Endothelial cell of umbilical vein (primary cell): ENCODE data around the gene INKA2. TPM values are rescaled to one million over a fixed set of nuclear protein-coding genes. Genes with fewer than 3 reads are reported as not detected.

Source experiments
- BruUV-seq: library from RNA; stranded (reverse); fragments of 400-500 nt; replicated peaks from 2 replicates; lab custom pipeline; 2021; lab: Mats Ljungman, UMichigan
- CTCF ChIA-PET: fragments of 300-600, 350-600 bp; sonication (Branson Sonifier 250); formaldehyde crosslinking; loops from one replicate; lab custom pipeline; 2021; ENCODE audit warnings: antibody characterized with exemption, inconsistent platforms; lab: Charles Lee
- POLR2A ChIA-PET: fragments of 300-600, 350-600 bp; sonication (Branson Sonifier 250); formaldehyde crosslinking; loops from one replicate; lab custom pipeline; 2021; ENCODE audit warnings: antibody characterized with exemption, inconsistent platforms; lab: Charles Lee
- DNase-seq: peaks from one replicate; pipeline ENCODE4 v3.0.0-alpha.2; 2011; ENCODE audit warnings: low read depth, low spot score
- FAIRE-seq: peaks from 2 replicates; lab custom pipeline; 2011; peaks lifted over from hg19 to GRCh38; lab: Jason Lieb, UNC
- H2AFZ ChIP-seq: 2 replicates; pipeline ENCODE4 v1.6.0; 2012; ENCODE audit warnings: low read depth, low read length, control low read depth, inconsistent platforms
- H3K27ac ChIP-seq: 2 replicates; pipeline ENCODE4 v1.5.1; 2011; ENCODE audit warnings: low read depth, mild to moderate bottlenecking, control low read depth, low read length, moderate library complexity; ENCODE audit not compliant: insufficient read depth
- H3K27me3 ChIP-seq, 2 experiments: 2 replicates each; pipeline versions ENCODE4 v1.6.0 to v1.6.1; 2011; ENCODE audit warnings: low read length in 2 of 2, mixed read lengths in 1 of 2; ENCODE audit not compliant: control insufficient read depth in 2 of 2, insufficient read depth in 2 of 2
- H3K36me3 ChIP-seq, 2 experiments: 2 replicates in 1 of 2; 3 replicates in 1 of 2; pipeline ENCODE4 v1.5.1; 2011; ENCODE audit warnings: low read length in 2 of 2, mild to moderate bottlenecking in 1 of 2, moderate library complexity in 1 of 2; ENCODE audit not compliant: control insufficient read depth in 2 of 2, insufficient read depth in 2 of 2; ENCODE audit errors: extremely low read depth in 1 of 2
- H3K4me1 ChIP-seq: 3 replicates; pipeline ENCODE4 v1.5.1; 2011; ENCODE audit warnings: mild to moderate bottlenecking, low read length; ENCODE audit not compliant: control insufficient read depth, insufficient read depth; ENCODE audit errors: extremely low read depth
- H3K4me2 ChIP-seq: 2 replicates; pipeline ENCODE4 v1.6.1; 2011; ENCODE audit warnings: low read length, control low read depth, mixed read lengths; ENCODE audit not compliant: insufficient read depth
- H3K4me3 ChIP-seq, 3 experiments: fragments of 200-600 bp in 1 of 3; sonication (generic), shearing (Covaris generic) in 1 of 3; replicated peaks in 1 of 3; 2 replicates each; pipeline ENCODE4 v1.5.1; 2011 to 2016; ENCODE audit warnings: control low read depth in 3 of 3, low read length in 3 of 3, mild to moderate bottlenecking in 2 of 3, inconsistent platforms in 1 of 3, low read depth in 1 of 3, moderate library complexity in 1 of 3; ENCODE audit not compliant: insufficient read depth in 1 of 3
- H3K79me2 ChIP-seq: 2 replicates; pipeline ENCODE4 v1.6.0; 2012; ENCODE audit warnings: low read length, inconsistent platforms; ENCODE audit not compliant: control insufficient read depth, insufficient read depth
- H3K9ac ChIP-seq: replicated peaks from 2 replicates; pipeline ENCODE3; 2011; ENCODE audit warnings: low read length, control low read depth; ENCODE audit not compliant: insufficient read depth; ENCODE audit errors: extremely low read depth
- H3K9me1 ChIP-seq: replicated peaks from 3 replicates; pipeline ENCODE4 v1.6.0; 2011; ENCODE audit warnings: mild to moderate bottlenecking, low read length; ENCODE audit not compliant: control insufficient read depth, insufficient read depth; ENCODE audit errors: extremely low read depth
- H3K9me3 ChIP-seq: replicated peaks from 2 replicates; pipeline ENCODE4 v1.5.1; 2012; ENCODE audit warnings: low read length, inconsistent platforms; ENCODE audit not compliant: control insufficient read depth, insufficient read depth
- H4K20me1 ChIP-seq: replicated peaks from 2 replicates; pipeline ENCODE3; 2011; ENCODE audit warnings: mild to moderate bottlenecking, low read length; ENCODE audit not compliant: control insufficient read depth, insufficient read depth; ENCODE audit errors: extremely low read depth
- CTCF ChIP-seq, 2 donors: IDR thresholded peaks; 1 replicate in 1 of 2; 2 replicates in 1 of 2; pipeline ENCODE4 v1.5.1; 2011; ENCODE audit warnings: low read length in 2 of 2, mild to moderate bottlenecking in 2 of 2, moderate library complexity in 2 of 2, control low read depth in 1 of 2, inconsistent platforms in 1 of 2, low read depth in 1 of 2; ENCODE audit not compliant: insufficient read depth in 1 of 2; ENCODE audit errors: extremely low read depth in 1 of 2
- EZH2 ChIP-seq: IDR thresholded peaks from 2 replicates; pipeline ENCODE4 v1.6.1; 2012; ENCODE audit warnings: borderline replicate concordance, low read depth, mild to moderate bottlenecking, moderate library complexity, low read length, inconsistent platforms; ENCODE audit not compliant: severe bottlenecking
- FOS ChIP-seq: IDR thresholded peaks from 2 replicates; pipeline ENCODE4 v1.6.1; 2011; ENCODE audit warnings: mild to moderate bottlenecking, low read length, moderate library complexity, borderline replicate concordance; ENCODE audit not compliant: insufficient read depth
- GATA2 ChIP-seq: IDR thresholded peaks from 2 replicates; pipeline ENCODE4 v1.7.0; 2011; ENCODE audit warnings: low read depth, mild to moderate bottlenecking, moderate library complexity, mixed read lengths, low read length; ENCODE audit not compliant: insufficient read length, insufficient read depth
- JUN ChIP-seq: IDR thresholded peaks from 2 replicates; pipeline ENCODE4 v1.6.1; 2011; ENCODE audit warnings: borderline replicate concordance, low read depth; ENCODE audit not compliant: insufficient read length, insufficient read depth
- MAX ChIP-seq: IDR thresholded peaks from 2 replicates; pipeline ENCODE4 v1.6.1; 2011; ENCODE audit not compliant: insufficient read depth, insufficient read length
- MYC ChIP-seq: IDR thresholded peaks from one replicate; pipeline ENCODE4 v1.6.1; 2011; ENCODE audit warnings: mild to moderate bottlenecking, low read depth, low read length
- POLR2A ChIP-seq: IDR thresholded peaks from 2 replicates; pipeline ENCODE4 v1.6.1; 2012; ENCODE audit warnings: low read depth, mild to moderate bottlenecking, control low read depth, low read length
- POLR2AphosphoS5 ChIP-seq: IDR thresholded peaks from 2 replicates; pipeline ENCODE4 v1.6.1; 2012; ENCODE audit warnings: low read depth, mild to moderate bottlenecking, control low read depth, low read length, moderate library complexity; ENCODE audit not compliant: insufficient read depth
- dilution Hi-C: fragments of 300-500 bp; cut with MboI; formaldehyde crosslinking; loops from one replicate; pipeline ENCODE4 v1.15.0; 2019; ENCODE audit warnings: low sequenced_read_pairs; ENCODE audit not compliant: extremely low pct_ligation_motif_present
- intact Hi-C: fragments of 100-400 bp; cut with micrococcal nuclease; formaldehyde crosslinking; loops from one replicate; pipeline ENCODE4 v1.10.0; 2022
- polyA plus RNA-seq, 4 experiments: library from polyadenylated mRNA; depleted of rRNA in 3 of 4; stranded (reverse) in 3 of 4; unstranded in 1 of 4; fragments of >200 nt; gene quantifications; 2 replicates each; pipeline versions ENCODE4 v1.2.1 to v1.2.3, GENCODE V29; 2011 to 2012; ENCODE audit warnings: missing spikeins in 1 of 4
- total RNA-seq: library from RNA; stranded (reverse); gene quantifications from 2 replicates; pipeline ENCODE4 v1.2.3, GENCODE V29; 2021

The INKA2 gene
- total and polyA plus RNA-seq, 2 donors (not counting 3 experiments of a cell fraction or from before 2014, with no cell fraction given) = 2.4 to 7.8 TPM

- Histone ChIP-seq H3K9me3 (no peaks in the 10 kb centered on the region), H3K9me1 (peaks cover 2% of the 10 kb centered on the region), H3K9ac (no peak overlapping the region), H3K27ac (no peak overlapping the region), H3K4me3 (no peak overlapping the region), H3K4me2 (no peak overlapping the region), H4K20me1 (no peaks in the 10 kb centered on the region), H2AFZ (no peak overlapping the region), H3K27me3 (no peaks in the 10 kb centered on the region), H3K4me1 (no peaks in the 10 kb centered on the region), H3K79me2 (no peaks in the 10 kb centered on the region), H3K36me3 (no peaks in the 10 kb centered on the region)
- ChIA-PET CTCF (interaction anchor here (0.6 kb wide), 1 partner anchor 295 kb away, joined by 3 read pairs; no protein-coding TSS in a partner anchor), POLR2A (no interaction called here)
- dilution Hi-C loops = no loop called here
- TF ChIP-seq GATA2 (no peak), JUN (no peak), MAX (no peak), CTCF (IDR thresholded peaks at IDR 0.05; ENCODE audit: extremely low read depth in 1 of 2, insufficient read depth in 1 of 2, low read depth in 1 of 2, low read length in 2 of 2) (no peak), EZH2 (no peak), POLR2A (no peak), MYC (no peak), POLR2AphosphoS5 (no peak), FOS (no peak)
- intact Hi-C loops = no loop called here
- FAIRE-seq (no peak), DNase-seq (no peak)
- no TSS peak for BruUV-seq
These were observed 37.7 kb upstream of the INKA2 start for GRCh38 chr1:111776861-111777260.
